Esophagus (tissue), 2 donors: ENCODE measurements around the gene MNT. TPM values are rescaled to one million over a fixed set of nuclear protein-coding genes. Genes with fewer than 3 reads are reported as not detected.

Experiments used
- H3K27ac ChIP-seq, 2 donors: one replicate each; pipeline ENCODE4 v1.5.1; 2013; ENCODE audit warnings: low read depth in 2 of 2, mild to moderate bottlenecking in 2 of 2, inconsistent platforms in 1 of 2, low read length in 1 of 2, moderate library complexity in 1 of 2
- H3K27me3 ChIP-seq, 2 donors: one replicate each; pipeline ENCODE4 v1.6.1; 2013; ENCODE audit warnings: low read length in 2 of 2, control low read depth in 1 of 2, mild to moderate bottlenecking in 1 of 2; ENCODE audit not compliant: insufficient read depth in 2 of 2, control insufficient read depth in 1 of 2
- H3K36me3 ChIP-seq, 2 donors: one replicate each; pipeline ENCODE4 v1.6.1; 2013; ENCODE audit warnings: low read length in 1 of 2; ENCODE audit not compliant: control insufficient read depth in 2 of 2, insufficient read depth in 2 of 2
- H3K4me1 ChIP-seq, 2 donors: one replicate each; pipeline ENCODE4 v1.6.1; 2013; ENCODE audit warnings: low read length in 1 of 2; ENCODE audit not compliant: control insufficient read depth in 2 of 2, insufficient read depth in 2 of 2
- H3K4me3 ChIP-seq, 2 donors: one replicate each; pipeline ENCODE4 v1.5.1; 2013; ENCODE audit warnings: low read length in 2 of 2, mild to moderate bottlenecking in 2 of 2, low read depth in 1 of 2, moderate library complexity in 1 of 2
- H3K9me3 ChIP-seq, 2 donors: one replicate each; pipeline ENCODE4 v1.6.1; 2013; ENCODE audit warnings: mild to moderate bottlenecking in 2 of 2, low read depth in 1 of 2, low read length in 1 of 2, moderate library complexity in 1 of 2; ENCODE audit not compliant: control insufficient read depth in 2 of 2, insufficient read depth in 1 of 2
- WGBS, 2 donors: extraction: QIAGEN DNeasy Blood & Tissue Kit; methylation state at CpG; one replicate each; pipeline ENCODE4 v1.1.7; 2013; 5-methylcytosine and 5-hydroxymethylcytosine counted together
- polyA plus RNA-seq, 2 donors: library from polyadenylated mRNA; stranded (reverse); fragments of 200-250 nt; gene quantifications; one replicate each; pipeline ENCODE4 v1.2.3, GENCODE V29; 2013
- donor health status: healthy with polysubstance abuse.
- donor health status: Bipolar disorder and iron deficiency.

MNT gene
- polyA plus RNA-seq, 2 donors = 9.9 to 14.6 TPM

- no peaks in the 10 kb centered on the region for H3K27me3 ChIP-seq
- H3K4me3 ChIP-seq = peak overlapping the region in 1 of 2 donors; percentile 92
- no peaks in the 10 kb centered on the region for H3K9me3 ChIP-seq
- H3K4me1 ChIP-seq = peaks cover 23 to 37% of the 10 kb centered on the region in 2 donors
- H3K27ac ChIP-seq = peak overlapping the region; percentile 98 to 100
- H3K36me3 ChIP-seq = no peaks in the 10 kb centered on the region
- WGBS, 2 donors = 70 to 75% methylated on average over 10 of the region's 10 CpGs
These were observed 2.7 kb downstream of the MNT start for GRCh38 chr17:2398182-2398581.

DNA sequence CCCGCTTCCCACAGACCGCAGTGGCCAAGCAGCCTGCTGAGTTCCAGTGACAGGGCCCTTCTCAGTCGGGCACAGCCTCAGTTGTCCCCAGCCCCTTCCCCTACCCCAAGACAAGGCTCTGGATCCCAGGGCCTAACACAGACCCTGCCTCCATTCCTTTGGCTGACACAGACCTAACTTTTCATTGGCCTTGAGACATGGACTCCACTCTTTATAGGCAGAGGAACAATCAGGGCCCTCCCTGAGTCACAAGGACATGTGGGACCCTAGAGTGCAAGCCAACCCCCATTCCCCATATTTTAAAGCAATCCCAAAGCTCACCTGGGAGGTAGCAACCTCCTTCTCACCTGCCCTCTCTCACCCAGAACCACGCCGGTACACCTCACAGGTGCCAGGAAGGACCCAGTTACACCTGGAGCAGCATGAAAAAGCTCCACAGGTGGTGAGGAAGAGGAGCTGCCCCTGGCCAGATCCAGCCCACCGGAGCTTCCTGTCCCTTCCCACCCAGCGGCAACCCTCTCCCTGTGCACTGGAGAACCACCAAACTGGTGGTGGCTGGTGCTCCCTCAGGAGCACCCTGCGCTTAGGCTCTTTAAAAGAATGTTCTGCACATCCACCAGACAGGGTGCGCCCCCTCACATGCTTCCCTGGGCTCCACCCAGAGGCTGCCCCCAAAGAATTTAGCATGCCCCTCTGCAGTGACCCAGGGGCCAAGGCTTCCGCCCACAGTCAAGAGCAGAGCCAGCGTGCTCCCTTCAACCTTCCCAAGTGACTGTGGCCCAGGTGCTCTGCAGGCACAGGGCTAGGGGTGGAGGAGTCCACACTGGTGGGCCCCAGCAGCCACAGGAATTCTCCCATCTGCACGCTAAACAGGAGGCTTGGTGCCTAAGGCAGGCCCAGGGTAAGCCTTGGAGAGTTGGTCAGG, 3.4 kb downstream of the MNT start:
- Histone ChIP-seq H3K27ac (peak overlapping the region; percentile 98 to 100), H3K27me3 (no peaks in the 10 kb centered on the region), H3K9me3 (no peaks in the 10 kb centered on the region), H3K4me3 (peak overlapping the region; percentile 39 to 42), H3K36me3 (no peaks in the 10 kb centered on the region), H3K4me1 (peaks cover 23 to 35% of the 10 kb centered on the region in 2 donors)
- 63 to 66% methylated on average over 12 of the region's 12 CpGs for WGBS, 2 donors

DNA sequence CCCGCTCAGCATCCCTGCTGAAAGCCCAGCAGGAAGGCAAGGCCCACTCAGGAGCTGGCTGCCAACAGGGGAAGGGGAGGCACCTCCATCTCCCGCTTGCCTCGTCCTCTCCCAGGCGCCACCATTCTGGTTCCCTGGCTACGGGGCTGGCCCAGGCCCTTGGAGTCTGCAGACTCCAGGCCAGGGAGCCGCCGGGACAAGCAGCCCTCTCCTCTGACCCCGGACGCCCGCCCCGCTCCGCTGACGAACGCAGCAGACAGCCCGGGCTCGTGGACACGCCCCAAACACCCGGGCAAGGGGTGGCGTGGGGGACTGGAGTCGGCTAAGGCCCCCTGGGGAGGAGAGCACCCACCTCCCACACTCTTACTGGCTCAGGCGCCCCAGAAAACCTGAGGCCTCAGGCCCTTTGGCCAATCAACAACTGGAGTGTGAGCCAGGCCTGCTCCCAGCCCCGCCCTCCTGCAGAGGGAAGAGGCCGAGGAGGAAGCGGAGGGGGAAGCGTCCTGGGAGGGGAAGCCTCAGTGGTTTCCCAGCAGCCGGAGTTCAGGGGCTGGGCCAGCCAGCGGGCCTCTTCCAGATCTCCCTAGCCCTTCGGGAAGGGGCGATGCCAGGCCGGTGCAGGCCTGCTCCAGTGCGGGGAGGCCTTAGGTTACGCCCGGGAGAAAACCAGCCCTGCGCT, 4.2 kb downstream of the MNT start:
- WGBS, 2 donors = 4 to 8% methylated on average over 29 to 34 of the region's 34 CpGs
- Histone ChIP-seq H3K9me3 (no peaks in the 10 kb centered on the region), H3K4me3 (peak overlapping the region; percentile 39 to 42), H3K27me3 (no peaks in the 10 kb centered on the region), H3K27ac (peak overlapping the region; percentile 98 to 100), H3K36me3 (no peaks in the 10 kb centered on the region), H3K4me1 (peaks cover 25 to 36% of the 10 kb centered on the region in 2 donors)

- Histone ChIP-seq H3K9me3 (no peaks in the 10 kb centered on the region), H3K36me3 (no peaks in the 10 kb centered on the region), H3K27me3 (no peaks in the 10 kb centered on the region), H3K4me1 (peaks cover 28 to 38% of the 10 kb centered on the region in 2 donors), H3K4me3 (peak overlapping the region; percentile 39 to 42), H3K27ac (peak overlapping the region; percentile 98 to 100)
- WGBS, 2 donors = 43 to 45% methylated on average over 7 of the region's 7 CpGs
These were observed 4.7 kb downstream of the MNT start for GRCh38 chr17:2396192-2396567.

DNA sequence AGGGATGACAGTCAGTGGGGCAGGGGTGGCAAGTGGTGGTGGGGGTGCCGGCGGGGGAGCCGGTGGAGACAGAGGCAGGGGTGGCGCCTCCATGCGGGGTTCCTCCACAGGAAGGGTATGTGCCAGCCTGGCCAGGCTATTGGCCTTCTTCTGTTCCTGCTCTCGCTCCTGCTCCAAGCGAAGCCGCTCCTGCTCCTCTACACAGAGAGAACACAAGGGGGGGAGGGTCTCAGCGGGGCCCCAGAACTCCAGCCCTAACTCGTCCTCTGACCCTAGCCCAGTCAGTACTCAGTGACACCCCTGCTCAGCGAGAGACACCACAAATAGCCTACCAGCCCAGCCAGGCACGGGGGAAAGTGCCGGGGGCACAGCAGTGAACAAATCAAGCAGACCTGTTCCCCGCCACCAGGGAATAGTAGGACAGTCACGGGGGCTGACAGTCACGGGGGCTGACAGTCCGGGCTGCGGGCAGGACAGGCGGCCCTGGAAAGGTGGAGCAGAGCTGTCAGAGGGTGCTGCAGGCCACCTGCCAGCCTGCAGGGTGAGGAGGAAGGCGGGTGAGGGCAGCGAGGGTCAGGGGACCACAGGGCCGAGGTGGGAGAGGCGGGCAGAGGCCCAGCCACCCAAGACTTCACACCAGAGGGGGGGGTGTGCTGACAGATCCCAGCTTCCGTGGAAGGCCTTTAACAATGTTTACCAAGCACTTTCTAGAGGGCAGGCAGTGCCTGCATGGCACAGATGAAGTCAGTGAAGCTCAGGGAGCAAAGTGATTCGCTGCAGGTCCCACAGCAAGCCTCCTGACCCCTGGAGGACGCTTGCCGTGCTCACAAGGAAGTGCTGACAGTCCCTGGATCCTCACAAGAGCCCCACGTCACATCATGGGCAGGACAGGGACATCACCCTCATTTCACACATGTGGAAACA, 5.3 kb downstream of the MNT start:
- H3K27ac ChIP-seq = peak overlapping the region; percentile 98 to 100
- H3K4me3 ChIP-seq = no peak overlapping the region
- peaks cover 28 to 38% of the 10 kb centered on the region in 2 donors for H3K4me1 ChIP-seq
- no peaks in the 10 kb centered on the region for H3K36me3 ChIP-seq
- H3K9me3 ChIP-seq = no peaks in the 10 kb centered on the region
- WGBS, 2 donors = 71 to 74% methylated on average over 28 of the region's 28 CpGs
- H3K27me3 ChIP-seq = no peaks in the 10 kb centered on the region

DNA sequence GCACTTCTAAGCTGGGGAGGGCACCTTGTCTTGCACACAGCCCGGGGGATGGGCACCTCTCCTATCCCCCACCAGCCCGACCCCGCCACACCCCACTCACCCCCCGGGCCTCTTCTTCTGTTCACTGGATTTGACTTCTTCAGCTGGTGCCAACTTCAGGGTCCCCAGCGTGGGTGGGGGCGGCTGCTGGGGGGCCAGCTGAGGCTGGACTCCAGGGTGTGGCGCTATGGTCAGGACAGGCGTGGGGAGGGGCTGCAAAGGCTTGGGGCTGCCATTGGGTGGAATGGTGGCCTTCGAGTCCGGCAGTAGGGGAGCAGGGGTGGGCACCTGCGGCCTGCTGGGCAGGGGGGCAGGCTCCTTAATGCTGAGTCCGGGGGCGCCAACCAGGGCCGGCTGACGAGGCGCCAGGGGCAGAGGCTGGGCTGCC, 6.1 kb downstream of the MNT start:
- peaks cover 28 to 41% of the 10 kb centered on the region in 2 donors for H3K4me1 ChIP-seq
- no peaks in the 10 kb centered on the region for H3K27me3 ChIP-seq
- H3K36me3 ChIP-seq = no peaks in the 10 kb centered on the region
- 79 to 80% methylated on average over 16 of the region's 16 CpGs for WGBS, 2 donors
- H3K27ac ChIP-seq = peak overlapping the region; percentile 96 to 100
- no peak overlapping the region for H3K4me3 ChIP-seq
- no peaks in the 10 kb centered on the region for H3K9me3 ChIP-seq

DNA sequence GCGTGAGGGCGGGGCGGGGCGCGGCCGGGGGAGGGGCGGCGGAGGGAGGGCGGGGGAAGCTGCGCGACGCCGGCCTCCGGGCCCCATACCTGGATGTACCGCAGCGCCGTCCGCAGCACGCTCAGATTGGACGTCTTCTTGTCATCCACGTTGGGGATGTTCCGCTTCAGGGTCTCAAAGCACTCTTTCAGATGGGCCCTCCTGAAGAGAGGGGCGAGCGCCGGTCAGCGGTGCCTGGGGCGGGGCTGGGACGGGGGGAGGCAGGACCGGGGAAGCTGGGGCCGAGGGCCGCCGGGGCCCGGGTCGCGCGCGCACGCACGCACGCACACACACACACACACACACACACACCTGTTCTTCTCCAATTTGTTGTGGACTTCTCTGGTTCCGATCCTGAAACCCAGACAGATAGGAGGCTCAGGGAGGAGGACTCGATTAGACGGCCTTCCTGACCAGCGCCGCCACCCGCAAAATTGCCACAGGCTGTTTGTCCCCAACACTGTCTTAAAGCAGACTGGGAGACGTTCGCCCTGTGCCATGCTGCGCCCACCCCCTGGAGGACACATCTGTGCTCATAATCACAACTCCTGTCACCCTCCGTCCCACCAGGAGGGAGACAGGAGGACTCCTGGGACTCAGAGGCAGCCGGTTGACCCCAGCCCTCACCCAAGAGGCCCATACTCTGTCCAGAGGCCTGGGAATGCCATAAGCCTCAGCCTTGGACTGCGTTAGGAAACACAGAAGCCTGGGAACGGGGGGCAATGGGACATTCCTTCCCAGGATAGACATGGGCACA, 6.7 kb downstream of the MNT start:
- Histone ChIP-seq H3K9me3 (no peaks in the 10 kb centered on the region), H3K36me3 (no peaks in the 10 kb centered on the region), H3K4me1 (peaks cover 28 to 41% of the 10 kb centered on the region in 2 donors), H3K4me3 (peak overlapping the region; percentile 30 to 53), H3K27ac (peak overlapping the region; percentile 96 to 100), H3K27me3 (no peaks in the 10 kb centered on the region)
- WGBS, 2 donors = 17 to 28% methylated on average over 38 to 53 of the region's 53 CpGs

GRCh38 chr17:2393174-2393953, 7.5 kb downstream of the MNT start:
- Histone ChIP-seq H3K9me3 (no peaks in the 10 kb centered on the region), H3K4me1 (peaks cover 26 to 44% of the 10 kb centered on the region in 2 donors), H3K36me3 (peaks cover 0 to 4% of the 10 kb centered on the region in 2 donors), H3K27ac (peak overlapping the region; percentile 96 to 100), H3K27me3 (no peaks in the 10 kb centered on the region), H3K4me3 (peak overlapping the region; percentile 53 to 54)
- WGBS, 2 donors = 0 to 1% methylated on average over 72 to 99 of the region's 99 CpGs
